Upper lobe of right lung (tissue), 1 donor: ENCODE results near the gene CTU1. TPM values are rescaled to one million over a fixed set of nuclear protein-coding genes. Genes with fewer than 3 reads are reported as not detected.

Experiments used
- ATAC-seq: fragments of 200-7000 bp; cut with Tn5 transposase; one replicate; pipeline ENCODE4 v1.9.1; 2020; ENCODE audit warnings: mild to moderate bottlenecking, moderate library complexity
- DNase-seq: peaks from one replicate; pipeline ENCODE4 v3.0.0-alpha.2; 2020
- H3K27ac ChIP-seq: fragments of 200-600 bp; one replicate; pipeline ENCODE4 v1.8.0; 2022
- H3K27me3 ChIP-seq: fragments of 200-600 bp; one replicate; pipeline ENCODE4 v1.8.0; 2022; ENCODE audit warnings: mild to moderate bottlenecking
- H3K36me3 ChIP-seq: fragments of 200-600 bp; one replicate; pipeline ENCODE4 v1.8.0; 2022
- H3K4me1 ChIP-seq: fragments of 200-600 bp; one replicate; pipeline ENCODE4 v1.8.0; 2022
- H3K4me3 ChIP-seq: fragments of 200-600 bp; one replicate; pipeline ENCODE4 v1.8.0; 2022; ENCODE audit warnings: mild to moderate bottlenecking
- H3K9me3 ChIP-seq: fragments of 200-600 bp; one replicate; pipeline ENCODE4 v1.8.0; 2022
- CTCF ChIP-seq: fragments of 200-600 bp; IDR thresholded peaks from one replicate; pipeline ENCODE4 v1.8.0; 2022; ENCODE audit warnings: antibody characterized with exemption
- intact Hi-C: fragments of 100-400 bp; cut with DNase I; formaldehyde crosslinking; loops from one replicate; pipeline ENCODE4 v1.11.0; 2022
- total RNA-seq: library from RNA; stranded (reverse); fragmentation: NEBNext Ultra II Directional; extraction: Animal tissue kit (Norgen Biotek cat#: 25700); gene quantifications from one replicate; pipeline ENCODE4 v1.2.1, GENCODE V29; 2021
- donor health status: DM: no; HTN: yes; CAD: no; lungs with severe emphysema.

The CTU1 gene
- total RNA-seq, 1 donor from 2014 or later = 8.5 TPM

DNA sequence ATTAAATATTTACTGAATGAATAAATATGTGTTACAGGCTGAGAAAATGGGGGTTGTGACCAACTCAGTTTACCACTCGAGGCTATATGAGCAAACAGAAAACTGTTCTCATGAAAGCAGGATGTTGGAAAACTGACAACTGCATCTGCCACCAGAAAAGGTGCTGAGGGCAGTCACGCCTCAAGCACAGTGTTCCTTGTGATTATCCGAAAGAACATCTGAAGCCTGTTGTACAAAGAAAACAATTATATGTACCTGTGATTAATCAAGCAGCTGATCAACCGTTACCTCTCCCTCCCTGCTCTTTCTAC lies 37.2 kb downstream of the CTU1 start:
- H3K4me1 ChIP-seq = no peaks in the 10 kb centered on the region
- H3K27ac ChIP-seq = no peak overlapping the region
- H3K9me3 ChIP-seq = no peaks in the 10 kb centered on the region
- H3K27me3 ChIP-seq = peaks cover 2% of the 10 kb centered on the region
- intact Hi-C loops = no loop called here
- DNase-seq = no peak
- ATAC-seq = no peak
- no peak for TF ChIP-seq CTCF
- H3K36me3 ChIP-seq = no peaks in the 10 kb centered on the region
- no peak overlapping the region for H3K4me3 ChIP-seq

- no peak for DNase-seq
Measured at GRCh38 chr19:51070334-51071094, 37.7 kb downstream of the CTU1 start.

GRCh38 chr19:51066393-51067186 lies 41.6 kb downstream of the CTU1 start:
- Histone ChIP-seq H3K4me1 (no peaks in the 10 kb centered on the region), H3K9me3 (no peaks in the 10 kb centered on the region), H3K4me3 (no peak overlapping the region), H3K36me3 (no peaks in the 10 kb centered on the region), H3K27ac (no peak overlapping the region), H3K27me3 (peaks cover 37% of the 10 kb centered on the region)
- DNase-seq (no peak), ATAC-seq (no peak)
- intact Hi-C loops = no loop called here
- TF ChIP-seq CTCF = no peak

More at GRCh38 chr19:51070334-51071094, 37.7 kb downstream of the CTU1 start:
- TF ChIP-seq CTCF = no peak
- no peaks in the 10 kb centered on the region for H3K36me3 ChIP-seq
- ATAC-seq = no peak
- intact Hi-C loops = no loop called here
- no peak overlapping the region for H3K4me3 ChIP-seq
- H3K9me3 ChIP-seq = no peaks in the 10 kb centered on the region
- H3K27me3 ChIP-seq = peaks cover 7% of the 10 kb centered on the region
- no peaks in the 10 kb centered on the region for H3K4me1 ChIP-seq
- H3K27ac ChIP-seq = no peak overlapping the region

DNA sequence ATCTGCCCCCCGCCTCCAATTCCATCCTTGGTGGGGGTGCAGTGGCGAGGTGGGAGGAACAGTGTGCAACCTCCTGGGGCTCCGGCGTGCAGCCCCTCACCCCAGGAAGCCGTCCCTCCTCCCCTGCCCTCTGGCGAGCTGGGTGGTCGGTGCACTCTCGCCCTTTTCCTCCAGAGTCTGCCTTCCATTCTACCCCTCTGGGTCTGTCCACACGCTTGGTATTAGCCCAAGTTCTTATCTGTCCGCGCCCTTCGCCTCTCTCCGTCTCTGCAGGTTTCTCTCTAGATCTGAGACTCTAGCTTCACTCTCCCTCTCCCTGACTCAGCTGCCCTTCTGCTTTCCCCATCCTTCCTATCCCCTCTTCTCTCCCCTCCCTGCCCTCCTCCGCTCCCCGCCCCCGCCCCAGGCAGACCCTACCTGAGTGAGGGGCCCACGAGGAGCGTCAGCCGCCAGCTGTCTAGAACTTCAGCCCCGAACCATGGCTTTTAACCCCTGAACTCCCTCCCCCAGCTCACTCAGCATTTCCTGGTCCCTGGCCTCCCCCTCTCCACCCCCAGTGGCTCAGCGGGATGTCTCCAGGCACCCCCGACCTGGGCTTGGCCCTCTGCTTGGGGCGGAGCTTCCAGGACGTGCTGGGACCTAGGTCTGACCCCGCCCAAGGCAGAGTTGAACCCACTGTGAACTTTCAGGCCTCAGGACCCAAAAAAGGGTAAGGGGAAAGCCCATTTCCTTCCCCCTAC lies 42.8 kb downstream of the CTU1 start:
- peaks cover 38% of the 10 kb centered on the region for H3K27me3 ChIP-seq
- DNase-seq (no peak), ATAC-seq (no peak)
- intact Hi-C loops = no loop called here
- H3K36me3 ChIP-seq = no peaks in the 10 kb centered on the region
- no peaks in the 10 kb centered on the region for H3K9me3 ChIP-seq
- peak overlapping the region; percentile 25 for H3K4me3 ChIP-seq
- no peak overlapping the region for H3K27ac ChIP-seq
- no peaks in the 10 kb centered on the region for H3K4me1 ChIP-seq
- no peak for TF ChIP-seq CTCF

DNA sequence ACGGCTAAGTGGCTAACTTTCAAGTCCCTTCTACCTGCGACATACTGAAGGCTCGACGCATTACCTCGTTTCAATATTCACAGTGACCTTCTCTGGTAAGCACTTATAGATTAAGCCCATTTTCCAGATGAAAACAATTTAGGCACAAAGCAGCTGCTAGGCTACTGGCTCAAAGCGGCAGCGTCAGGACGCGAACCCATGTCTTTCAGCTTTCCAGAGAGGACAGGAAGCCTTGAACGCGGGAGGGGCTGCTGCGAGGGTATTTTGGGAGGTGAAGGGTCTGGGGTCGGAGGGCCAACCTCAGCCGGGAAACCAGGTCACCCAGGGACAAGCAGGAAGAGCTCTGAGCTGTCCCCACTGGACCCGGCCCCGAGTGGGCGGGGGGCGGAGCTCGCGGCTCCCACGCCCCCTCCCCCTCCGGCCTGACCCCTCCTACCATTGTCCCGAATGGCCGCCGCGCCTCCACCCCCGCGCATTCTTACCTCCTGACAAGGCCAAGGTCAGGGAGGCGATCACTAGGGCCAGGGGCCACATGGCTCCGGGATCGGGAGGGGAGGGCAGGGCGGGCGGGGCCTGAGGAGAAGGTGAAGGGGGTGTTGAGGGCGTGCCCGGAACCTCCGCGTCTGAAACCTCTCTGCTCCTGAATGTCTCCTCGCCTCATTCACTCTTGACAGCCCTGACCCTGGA lies 43.5 kb downstream of the CTU1 start, which contains the start of gene KLK13:
Gene KLK13, minus strand, starts transcription at position 559 of the 687 bp plus-strand sequence. Its CDS starts 25 bp downstream, at position 534.
- TF ChIP-seq CTCF = no peak
- peak; percentile 73 for DNase-seq
- intact Hi-C loops = no loop called here
- Histone ChIP-seq H3K27me3 (peaks cover 43% of the 10 kb centered on the region), H3K4me3 (peak within 1 kb of the TSS; percentile 25), H3K9me3 (no peaks in the 10 kb centered on the region), H3K4me1 (no peaks in the 10 kb centered on the region), H3K27ac (no peak within 1 kb of the TSS), H3K36me3 (no peaks in the 10 kb centered on the region)
- peak; percentile 74 for ATAC-seq
